Neural progenitor cell (in vitro differentiated cells): ENCODE results near the gene C6orf141. TPM values are rescaled to one million over a fixed set of nuclear protein-coding genes. Genes with fewer than 3 reads are reported as not detected.

Experiments used
- DNase-seq: peaks from one replicate; pipeline ENCODE4 v3.0.0-alpha.2; 2016; ENCODE audit warnings: low spot score
- H2AFZ ChIP-seq: fragments of 200-600 bp; sonication (generic); replicated peaks from 2 replicates; pipeline ENCODE4 v1.6.1; 2016; ENCODE audit warnings: antibody characterized with exemption
- H3F3A ChIP-seq: fragments of 200-600 bp; sonication (generic); 2 replicates; pipeline ENCODE4 v1.6.1; 2016; ENCODE audit warnings: antibody characterized with exemption, low read depth
- H3K27ac ChIP-seq: fragments of 200-600 bp; sonication (generic); 2 replicates; pipeline ENCODE4 v1.5.1; 2016; ENCODE audit warnings: mild to moderate bottlenecking
- H3K27me3 ChIP-seq: fragments of 200-600 bp; sonication (generic); 2 replicates; pipeline ENCODE4 v1.6.1; 2016; ENCODE audit warnings: mild to moderate bottlenecking, moderate library complexity
- H3K36me3 ChIP-seq: fragments of 200-600 bp; sonication (generic); 2 replicates; pipeline ENCODE4 v1.5.1; 2016
- H3K4me1 ChIP-seq: fragments of 200-600 bp; sonication (generic); 2 replicates; pipeline ENCODE4 v1.6.1; 2016; ENCODE audit warnings: mixed run types
- H3K4me2 ChIP-seq: fragments of 200-600 bp; sonication (generic); 2 replicates; pipeline ENCODE4 v1.6.1; 2016
- H3K4me3 ChIP-seq: fragments of 200-600 bp; sonication (generic); 2 replicates; pipeline ENCODE4 v1.5.1; 2016
- H3K79me2 ChIP-seq: fragments of 200-600 bp; sonication (generic); 2 replicates; pipeline ENCODE4 v1.6.1; 2016; ENCODE audit warnings: low read depth
- H3K9ac ChIP-seq: fragments of 200-600 bp; sonication (generic); 2 replicates; pipeline ENCODE4 v1.6.1; 2016
- H3K9me3 ChIP-seq: fragments of 200-600 bp; sonication (generic); 2 replicates; pipeline ENCODE4 v1.5.1; 2016; ENCODE audit warnings: low read depth
- H4K20me1 ChIP-seq: fragments of 200-600 bp; sonication (generic); 2 replicates; pipeline ENCODE4 v1.6.1; 2016; ENCODE audit warnings: low read depth
- H3K27ac Mint-ChIP-seq: 3 replicates; pipeline ENCODE4 v1.8.0; 2021; ENCODE audit warnings: mixed read lengths
- H3K27me3 Mint-ChIP-seq: 2 replicates; pipeline ENCODE4 v1.8.0; 2022; ENCODE audit warnings: low read depth, mild to moderate bottlenecking, inconsistent platforms, moderate library complexity, mixed read lengths; ENCODE audit not compliant: insufficient read depth
- H3K36me3 Mint-ChIP-seq: 3 replicates; pipeline ENCODE4 v1.8.0; 2021; ENCODE audit warnings: mixed read lengths
- H3K4me1 Mint-ChIP-seq: 3 replicates; pipeline ENCODE4 v1.8.0; 2021; ENCODE audit warnings: mixed read lengths
- H3K4me3 Mint-ChIP-seq: 3 replicates; pipeline ENCODE4 v1.8.0; 2021; ENCODE audit warnings: mild to moderate bottlenecking, moderate library complexity, mixed read lengths
- H3K9me3 Mint-ChIP-seq: 3 replicates; pipeline ENCODE4 v1.8.0; 2020; ENCODE audit warnings: mixed read lengths
- EZH2 ChIP-seq: fragments of 200-600 bp; sonication (generic); IDR thresholded peaks from 2 replicates; pipeline ENCODE4 v1.6.1; 2017; ENCODE audit warnings: antibody characterized with exemption, mild to moderate bottlenecking, moderate library complexity
- EZH2phosphoT487 ChIP-seq: fragments of 200-600 bp; sonication (generic); IDR thresholded peaks from 2 replicates; pipeline ENCODE4 v1.6.1; 2017; ENCODE audit warnings: antibody characterized with exemption
- total RNA-seq: library from RNA; depleted of rRNA; stranded (reverse); fragments of >200 nt; gene quantifications from 2 replicates; pipeline ENCODE4 v1.2.3, GENCODE V29; 2015; ENCODE audit warnings: low replicate concordance
- TF ChIP-seq, protein P1 (sequence below): fragments of 200-600 bp; sonication (generic); IDR thresholded peaks from 2 replicates; pipeline ENCODE4 v1.5.1; 2017; ENCODE audit warnings: antibody characterized with exemption, mild to moderate bottlenecking

Gene C6orf141
- total RNA-seq, 1 donor from 2014 or later: 87.2 TPM

DNA sequence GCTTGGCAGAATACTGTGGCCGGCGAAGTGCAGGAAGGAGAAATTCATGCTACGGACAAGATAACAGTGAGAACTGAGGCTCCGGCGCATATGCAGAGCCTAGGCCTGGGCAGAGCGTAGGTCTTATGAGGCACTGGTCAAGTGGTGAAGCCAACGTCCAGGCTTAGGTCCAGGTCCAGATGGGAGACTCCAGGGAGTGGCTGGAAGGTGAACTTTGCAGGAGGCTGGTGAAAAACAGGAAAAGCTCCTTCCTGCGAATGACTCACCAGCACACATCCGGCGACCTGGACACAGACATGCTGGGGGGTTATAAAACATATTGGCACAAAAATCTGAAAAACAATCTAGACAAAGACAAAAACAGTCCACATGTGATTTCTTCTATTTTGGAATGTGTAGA, 15.4 kb downstream of the C6orf141 start:
- H3K27me3 Mint-ChIP-seq: no peaks in the 10 kb centered on the region
- H3K4me3 ChIP-seq: no peak overlapping the region
- no peak overlapping the region for H2AFZ ChIP-seq

DNA sequence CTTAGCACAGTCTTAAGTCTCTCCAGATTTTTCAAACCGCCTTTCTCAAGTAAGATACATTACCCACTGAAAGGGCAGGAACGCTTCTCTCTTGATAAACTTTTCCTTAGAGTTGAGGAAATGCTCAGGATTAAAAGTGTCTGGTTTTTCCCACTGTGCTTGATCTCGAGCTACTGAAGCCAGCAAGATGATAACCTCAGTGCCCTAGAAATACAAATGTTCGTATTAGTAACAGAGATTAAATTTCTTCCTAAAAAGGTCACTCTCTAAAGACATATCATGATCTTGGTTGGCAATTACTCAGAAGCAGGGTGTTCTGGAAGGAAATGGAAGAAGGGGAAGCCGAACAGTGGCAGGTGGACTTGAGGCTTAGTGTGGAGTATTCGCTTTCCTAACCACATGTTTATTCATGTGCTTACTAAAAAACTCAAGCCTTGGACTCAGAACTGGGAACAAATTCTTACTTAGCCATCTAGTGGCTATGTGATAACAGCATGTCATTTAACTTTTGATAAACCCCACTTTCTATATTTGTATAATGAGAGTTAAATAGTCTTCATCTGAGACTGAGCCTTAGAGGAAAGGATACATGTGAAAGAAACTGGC, 20.1 kb downstream of the C6orf141 start:
- Histone ChIP-seq H3K27ac (no peak overlapping the region), H3K4me3 (no peak overlapping the region), H3K27me3 (no peaks in the 10 kb centered on the region), H3K9me3 (no peaks in the 10 kb centered on the region), H3K4me1 (no peaks in the 10 kb centered on the region), H2AFZ (peak overlapping the region; percentile 48), H3K4me2 (no peak overlapping the region), H3K79me2 (no peaks in the 10 kb centered on the region), H3F3A (no peaks in the 10 kb centered on the region), H4K20me1 (no peaks in the 10 kb centered on the region), H3K9ac (no peak overlapping the region), H3K36me3 (no peaks in the 10 kb centered on the region)
- Mint-ChIP-seq H3K27me3 (peaks cover 2% of the 10 kb centered on the region), H3K27ac (no peak overlapping the region), H3K4me3 (no peak overlapping the region), H3K4me1 (no peaks in the 10 kb centered on the region), H3K36me3 (no peaks in the 10 kb centered on the region), H3K9me3 (no peaks in the 10 kb centered on the region)
- no peak for DNase-seq
- TF ChIP-seq EZH2 (no peak), EZH2phosphoT487 (no peak)
- TF ChIP-seq, protein P1, sequence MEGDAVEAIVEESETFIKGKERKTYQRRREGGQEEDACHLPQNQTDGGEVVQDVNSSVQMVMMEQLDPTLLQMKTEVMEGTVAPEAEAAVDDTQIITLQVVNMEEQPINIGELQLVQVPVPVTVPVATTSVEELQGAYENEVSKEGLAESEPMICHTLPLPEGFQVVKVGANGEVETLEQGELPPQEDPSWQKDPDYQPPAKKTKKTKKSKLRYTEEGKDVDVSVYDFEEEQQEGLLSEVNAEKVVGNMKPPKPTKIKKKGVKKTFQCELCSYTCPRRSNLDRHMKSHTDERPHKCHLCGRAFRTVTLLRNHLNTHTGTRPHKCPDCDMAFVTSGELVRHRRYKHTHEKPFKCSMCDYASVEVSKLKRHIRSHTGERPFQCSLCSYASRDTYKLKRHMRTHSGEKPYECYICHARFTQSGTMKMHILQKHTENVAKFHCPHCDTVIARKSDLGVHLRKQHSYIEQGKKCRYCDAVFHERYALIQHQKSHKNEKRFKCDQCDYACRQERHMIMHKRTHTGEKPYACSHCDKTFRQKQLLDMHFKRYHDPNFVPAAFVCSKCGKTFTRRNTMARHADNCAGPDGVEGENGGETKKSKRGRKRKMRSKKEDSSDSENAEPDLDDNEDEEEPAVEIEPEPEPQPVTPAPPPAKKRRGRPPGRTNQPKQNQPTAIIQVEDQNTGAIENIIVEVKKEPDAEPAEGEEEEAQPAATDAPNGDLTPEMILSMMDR: no peak

More for the DNA sequence above, 15.4 kb downstream of the C6orf141 start:
- H4K20me1 ChIP-seq: no peaks in the 10 kb centered on the region
- H3K4me2 ChIP-seq: no peak overlapping the region
- peaks cover 14% of the 10 kb centered on the region for H3F3A ChIP-seq
- no peak for DNase-seq
- Mint-ChIP-seq H3K27ac (no peak overlapping the region), H3K4me3 (no peak overlapping the region), H3K36me3 (no peaks in the 10 kb centered on the region), H3K4me1 (no peaks in the 10 kb centered on the region), H3K9me3 (peaks cover 3% of the 10 kb centered on the region)
- TF ChIP-seq, protein P1: no peak
- no peak for TF ChIP-seq EZH2
- TF ChIP-seq EZH2phosphoT487: no peak
- H3K27me3 ChIP-seq: no peaks in the 10 kb centered on the region
- H3K9me3 ChIP-seq: no peaks in the 10 kb centered on the region
- no peaks in the 10 kb centered on the region for H3K4me1 ChIP-seq
- H3K27ac ChIP-seq: no peak overlapping the region
- H3K79me2 ChIP-seq: no peaks in the 10 kb centered on the region
- no peak overlapping the region for H3K9ac ChIP-seq
- no peaks in the 10 kb centered on the region for H3K36me3 ChIP-seq

DNA sequence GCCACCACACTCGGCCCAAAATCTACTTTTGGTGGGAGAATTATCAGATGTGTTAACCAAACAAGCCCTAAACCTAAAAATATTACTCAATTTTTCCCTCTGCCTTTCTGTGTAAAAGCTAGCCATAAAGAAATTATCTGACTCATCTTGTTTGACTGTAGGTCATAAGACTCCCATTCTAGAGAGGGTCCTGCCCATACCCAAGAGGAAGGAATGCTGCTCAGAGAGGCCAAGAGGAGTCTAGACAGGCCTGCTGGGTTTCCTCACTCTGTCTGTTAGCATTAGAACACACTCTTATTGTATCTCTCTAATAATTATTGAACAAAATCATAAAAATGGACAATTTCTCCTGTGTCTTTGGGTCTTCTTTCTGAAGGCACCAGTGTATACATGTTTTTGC, 26.1 kb downstream of the C6orf141 start:
- Histone ChIP-seq H3K4me2 (no peak overlapping the region), H3K36me3 (no peaks in the 10 kb centered on the region), H3K9me3 (no peaks in the 10 kb centered on the region), H3F3A (no peaks in the 10 kb centered on the region), H4K20me1 (no peaks in the 10 kb centered on the region), H3K27me3 (no peaks in the 10 kb centered on the region), H3K79me2 (no peaks in the 10 kb centered on the region), H3K4me1 (no peaks in the 10 kb centered on the region), H2AFZ (no peak overlapping the region), H3K4me3 (no peak overlapping the region), H3K27ac (no peak overlapping the region), H3K9ac (no peak overlapping the region)
- no peaks in the 10 kb centered on the region for H3K4me1 Mint-ChIP-seq
- no peaks in the 10 kb centered on the region for H3K36me3 Mint-ChIP-seq
- no peak overlapping the region for H3K4me3 Mint-ChIP-seq
- no peak for TF ChIP-seq EZH2phosphoT487
- TF ChIP-seq, protein P1: no peak
- no peak for TF ChIP-seq EZH2
- peaks cover 2% of the 10 kb centered on the region for H3K27me3 Mint-ChIP-seq
- H3K27ac Mint-ChIP-seq: no peak overlapping the region
- no peak for DNase-seq
- no peaks in the 10 kb centered on the region for H3K9me3 Mint-ChIP-seq
